T-cell (primary cell): ENCODE results near the gene QSER1. TPM values are rescaled to one million over a fixed set of nuclear protein-coding genes. Genes with fewer than 3 reads are reported as not detected.

Experiments
- ATAC-seq, 4 experiments: fragments of 200-7000 bp in 3 of 4; fragments of 150-1000 bp in 1 of 4; cut with Tn5 transposase; replicated peaks in 1 of 4; 1 replicate in 3 of 4; 2 replicates in 1 of 4; pipeline ENCODE4 v1.10.0; 2021; ENCODE audit warnings: moderate library complexity in 3 of 4, mild to moderate bottlenecking in 2 of 4, moderate number of reproducible peaks in 1 of 4
- CTCF ChIA-PET, 2 donors: fragments of 300-600 bp; sonication (Branson Sonifier 250); formaldehyde crosslinking; loops; one replicate each; lab custom pipeline; 2022; ENCODE audit warnings: antibody characterized with exemption in 2 of 2; lab: Charles Lee
- POLR2A ChIA-PET, 2 donors: fragments of 300-600 bp; sonication (Branson Sonifier 250); formaldehyde crosslinking; loops; one replicate each; lab custom pipeline; 2022; ENCODE audit warnings: antibody characterized with exemption in 2 of 2; lab: Charles Lee
- DNase-seq, 35 experiments: peaks; one replicate each; pipeline versions ENCODE4 v3.0.0 to v3.0.0-alpha.2; 2013 to 2023
- H3K27ac ChIP-seq: one replicate; pipeline ENCODE4 v1.5.1; 2013; ENCODE audit warnings: low read length
- H3K27me3 ChIP-seq, 2 experiments: replicated peaks in 1 of 2; 1 replicate in 1 of 2; 2 replicates in 1 of 2; pipeline versions ENCODE4 v1.6.1 to v1.7.0; 2013; ENCODE audit warnings: low read length in 1 of 2, mixed read lengths in 1 of 2; ENCODE audit not compliant: control insufficient read depth in 2 of 2, insufficient read depth in 2 of 2; ENCODE audit errors: extremely low read depth in 1 of 2
- H3K36me3 ChIP-seq, 2 donors: 1 replicate in 1 of 2; 2 replicates in 1 of 2; pipeline versions ENCODE4 v1.6.1 to v1.7.0; 2013; ENCODE audit warnings: low read length in 1 of 2; ENCODE audit not compliant: control insufficient read depth in 2 of 2, insufficient read depth in 1 of 2; ENCODE audit errors: extremely low read depth in 1 of 2
- H3K4me1 ChIP-seq, 2 experiments: 1 replicate in 1 of 2; 2 replicates in 1 of 2; pipeline versions ENCODE4 v1.6.1 to v1.7.0; 2013; ENCODE audit warnings: low read length in 2 of 2, mixed read lengths in 1 of 2; ENCODE audit not compliant: insufficient read depth in 2 of 2, control insufficient read depth in 1 of 2; ENCODE audit errors: extremely low read depth in 1 of 2
- H3K4me3 ChIP-seq, 2 donors: 1 replicate in 1 of 2; 2 replicates in 1 of 2; pipeline versions ENCODE4 v1.5.1 to v1.7.0; 2013; ENCODE audit warnings: mild to moderate bottlenecking in 2 of 2, low read length in 1 of 2, moderate library complexity in 1 of 2; ENCODE audit not compliant: control insufficient read depth in 1 of 2; ENCODE audit errors: extremely low read depth in 1 of 2
- H3K9me3 ChIP-seq: 2 replicates; pipeline ENCODE4 v1.7.0; 2013
- H3K27ac Mint-ChIP-seq, 2 donors: one replicate each; pipeline ENCODE4 v1.8.0; 2020 to 2021; ENCODE audit warnings: mild to moderate bottlenecking in 2 of 2, mixed read lengths in 2 of 2
- H3K27me3 Mint-ChIP-seq, 2 donors: one replicate each; pipeline ENCODE4 v1.8.0; 2021 to 2022; ENCODE audit warnings: mixed read lengths in 2 of 2
- H3K36me3 Mint-ChIP-seq: one replicate; pipeline ENCODE4 v1.8.0; 2021; ENCODE audit warnings: mixed read lengths
- H3K4me1 Mint-ChIP-seq, 3 donors: one replicate each; pipeline ENCODE4 v1.8.0; 2020 to 2022; ENCODE audit warnings: mixed read lengths in 3 of 3, mild to moderate bottlenecking in 1 of 3
- H3K4me3 Mint-ChIP-seq, 3 donors: one replicate each; pipeline ENCODE4 v1.8.0; 2020 to 2022; ENCODE audit warnings: mild to moderate bottlenecking in 3 of 3, mixed read lengths in 3 of 3, moderate library complexity in 3 of 3
- H3K9me3 Mint-ChIP-seq, 3 donors: one replicate each; pipeline ENCODE4 v1.8.0; 2020 to 2022; ENCODE audit warnings: mixed read lengths in 3 of 3
- WGBS: methylation state at CpG from one replicate; pipeline ENCODE4 v1.1.5; 2013; ENCODE audit warnings: missing lambda C conversion rate; ENCODE audit not compliant: insufficient coverage; 5-methylcytosine and 5-hydroxymethylcytosine counted together
- total RNA-seq, 35 experiments: library from RNA in 6 of 35; stranded (reverse) in 6 of 35; fragments of 120-200 nt in 1 of 35; gene quantifications; one replicate each; pipeline versions ENCODE4 v1.2.1 to v1.2.4 and lab custom pipeline; 2013 to 2026

The QSER1 gene
- total RNA-seq, 5 donors from 2014 or later (not counting 1 experiment from before 2014, with no cell fraction given), result 11.9 to 14.1 (median 13.5) TPM

DNA sequence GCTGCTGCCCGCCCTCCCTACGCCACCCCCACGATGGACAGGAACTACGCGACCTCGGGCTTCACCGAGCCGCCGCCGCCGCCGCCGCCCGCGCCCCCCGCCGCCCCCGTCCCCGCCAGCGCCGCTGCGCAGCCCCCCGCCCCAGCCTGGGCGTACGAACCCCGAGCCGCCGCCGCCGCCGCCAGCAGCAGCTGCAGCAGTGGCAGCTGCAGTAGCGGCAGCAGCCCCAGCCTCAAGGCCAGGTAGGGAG, 407 bp downstream of the QSER1 start:
- Histone ChIP-seq H3K27me3 (peaks cover 0 to 4% of the 10 kb centered on the region in 2 experiments), H3K4me1 (peaks cover 14% of the 10 kb centered on the region in 2 experiments), H3K27ac (no peak overlapping the region), H3K9me3 (no peaks in the 10 kb centered on the region), H3K4me3 (peak overlapping the region; percentile 73 to 90), H3K36me3 (no peaks in the 10 kb centered on the region)
- H3K27ac Mint-ChIP-seq, result no peak overlapping the region
- peak in 13 of 35 experiments; percentile 22 to 63 (median 49) for DNase-seq
- POLR2A ChIA-PET, result interaction anchor here in 1 of 2 donors (0.6 kb wide), 1 partner anchor 17 kb away, joined by 3 read pairs; no protein-coding TSS in a partner anchor
- H3K36me3 Mint-ChIP-seq, result no peaks in the 10 kb centered on the region
- peak overlapping the region; percentile 90 to 93 (median 91) for H3K4me3 Mint-ChIP-seq
- no peak for ATAC-seq
- 0% methylated on average over 15 of the region's 32 CpGs for WGBS
- H3K27me3 Mint-ChIP-seq, result no peaks in the 10 kb centered on the region
- no peaks in the 10 kb centered on the region for H3K9me3 Mint-ChIP-seq
- CTCF ChIA-PET, result interaction anchor here in 1 of 2 donors (0.6 to 1.0 kb wide), 2 partner anchors 364 to 382 kb away, joined by 4 read pairs; partner anchors contain the start of gene HIPK3
- H3K4me1 Mint-ChIP-seq, result peaks cover 32 to 39% (median 35%) of the 10 kb centered on the region in 3 donors

DNA sequence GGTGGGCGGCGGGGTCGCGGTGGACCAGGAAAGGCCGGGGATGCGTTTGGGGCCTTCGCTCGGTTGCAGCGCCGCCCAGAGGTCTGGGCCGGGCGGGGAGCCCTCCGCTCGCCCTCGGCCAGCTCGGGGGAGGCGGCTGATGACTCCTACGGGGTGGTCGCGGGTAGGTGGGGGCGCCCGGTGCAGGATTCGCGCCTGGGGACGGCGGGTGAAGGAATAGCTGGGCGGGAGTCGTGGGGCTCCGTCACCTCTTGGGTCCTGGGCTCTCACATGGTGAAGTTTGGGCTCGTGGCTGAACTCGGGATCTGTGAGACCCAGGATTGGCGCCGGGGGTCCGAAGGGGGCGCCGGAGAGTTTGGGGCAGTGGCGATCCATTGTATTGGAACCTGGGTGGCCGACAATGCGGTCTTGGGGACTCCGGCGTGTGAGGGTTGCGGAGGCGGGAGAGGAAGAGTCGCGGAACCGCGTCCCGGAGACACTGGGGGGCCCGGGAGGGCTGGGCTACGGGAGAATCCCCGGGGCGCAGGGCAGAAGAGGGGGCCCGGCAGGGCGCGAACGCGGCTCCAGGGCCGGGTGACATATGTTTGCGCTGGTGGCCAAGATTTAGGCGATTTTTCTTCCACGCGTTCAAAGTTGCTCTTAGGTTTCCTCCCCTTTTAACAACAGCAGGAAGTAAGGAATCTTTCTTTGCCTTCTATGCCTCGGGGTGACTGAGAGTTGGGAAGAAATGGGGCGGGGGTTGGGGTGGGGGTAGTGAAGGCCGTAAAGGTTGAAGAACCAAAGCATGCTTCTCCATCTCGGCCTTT, 935 bp downstream of the QSER1 start:
- Mint-ChIP-seq H3K27ac (peak overlapping the region; percentile 73 to 83), H3K4me3 (peak overlapping the region; percentile 90 to 93 (median 91)), H3K4me1 (peaks cover 33 to 39% (median 37%) of the 10 kb centered on the region in 3 donors), H3K36me3 (no peaks in the 10 kb centered on the region), H3K27me3 (no peaks in the 10 kb centered on the region), H3K9me3 (no peaks in the 10 kb centered on the region)
- peak overlapping the region; percentile 38 for H3K27ac ChIP-seq
- peaks cover 14% of the 10 kb centered on the region in 2 experiments for H3K4me1 ChIP-seq
- POLR2A ChIA-PET, result no interaction called here
- H3K27me3 ChIP-seq, result peaks cover 0 to 4% of the 10 kb centered on the region in 2 experiments
- no peaks in the 10 kb centered on the region for H3K9me3 ChIP-seq
- DNase-seq (peak in 22 of 35 experiments; percentile 3 to 70 (median 44)), ATAC-seq (peak; percentile 51 to 53 (median 52))
- CTCF ChIA-PET, result interaction anchor here (0.6 to 1.2 kb wide), 5 partner anchors 15 to 381 kb away, joined by 3 to 5 read pairs (median 4); partner anchors contain the start of gene HIPK3 (in 1 of the 2)
- WGBS, result under 1% methylated on average over 56 of the region's 66 CpGs
- no peaks in the 10 kb centered on the region for H3K36me3 ChIP-seq
- H3K4me3 ChIP-seq, result peak overlapping the region; percentile 73 to 90

DNA sequence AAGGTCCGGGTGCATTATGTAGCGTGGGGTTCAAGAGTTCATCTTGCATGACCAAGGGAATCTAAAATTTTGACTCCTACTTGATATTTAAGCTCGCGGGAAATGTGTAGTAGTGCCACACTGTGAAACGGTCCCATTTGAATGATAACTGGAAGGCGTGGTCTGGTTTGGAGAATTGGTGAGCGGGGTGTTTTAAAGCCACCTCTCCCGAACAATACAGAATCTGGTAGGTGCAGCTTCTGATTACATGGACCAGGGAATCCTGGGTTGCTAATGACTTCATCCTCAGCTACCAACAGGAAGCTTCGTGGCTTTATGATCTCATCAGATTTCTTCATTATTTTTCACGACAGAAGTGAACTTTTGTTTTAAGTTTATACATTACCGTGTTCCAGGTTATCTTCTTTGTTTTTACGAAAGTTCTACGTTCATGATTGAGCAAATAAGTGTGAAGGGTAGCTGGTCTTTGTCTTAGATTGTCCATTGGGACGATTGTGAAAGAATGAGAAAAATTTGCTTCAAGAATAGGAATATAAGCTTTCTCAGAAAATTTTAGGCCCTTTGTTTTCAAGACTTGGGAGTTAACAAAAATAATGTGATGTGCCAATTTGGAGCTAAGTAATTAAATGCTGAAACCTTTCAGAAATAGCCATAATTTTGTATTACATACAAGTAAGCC, 1.7 kb downstream of the QSER1 start:
- H3K9me3 ChIP-seq, result no peaks in the 10 kb centered on the region
- Mint-ChIP-seq H3K27ac (peak overlapping the region; percentile 13 to 17), H3K9me3 (no peaks in the 10 kb centered on the region), H3K36me3 (no peaks in the 10 kb centered on the region), H3K4me3 (peak overlapping the region; percentile 90 to 93 (median 91)), H3K27me3 (no peaks in the 10 kb centered on the region), H3K4me1 (peaks cover 35 to 44% (median 43%) of the 10 kb centered on the region in 3 donors)
- no peak for ATAC-seq
- DNase-seq, result peak in 15 of 35 experiments; percentile 1 to 62 (median 10)
- WGBS, result 37% methylated on average over 6 of the region's 14 CpGs
- H3K27ac ChIP-seq, result no peak overlapping the region
- H3K4me3 ChIP-seq, result peak overlapping the region; percentile 73 to 90
- CTCF ChIA-PET, result interaction anchor here (0.6 to 1.2 kb wide), 4 partner anchors 15 to 175 kb away, joined by 3 to 5 read pairs (median 3); no protein-coding TSS in a partner anchor
- peaks cover 0 to 4% of the 10 kb centered on the region in 2 experiments for H3K27me3 ChIP-seq
- peaks cover 14 to 16% of the 10 kb centered on the region in 2 experiments for H3K4me1 ChIP-seq
- POLR2A ChIA-PET, result no interaction called here
- H3K36me3 ChIP-seq, result peaks cover 0 to under 1% of the 10 kb centered on the region in 2 donors

DNA sequence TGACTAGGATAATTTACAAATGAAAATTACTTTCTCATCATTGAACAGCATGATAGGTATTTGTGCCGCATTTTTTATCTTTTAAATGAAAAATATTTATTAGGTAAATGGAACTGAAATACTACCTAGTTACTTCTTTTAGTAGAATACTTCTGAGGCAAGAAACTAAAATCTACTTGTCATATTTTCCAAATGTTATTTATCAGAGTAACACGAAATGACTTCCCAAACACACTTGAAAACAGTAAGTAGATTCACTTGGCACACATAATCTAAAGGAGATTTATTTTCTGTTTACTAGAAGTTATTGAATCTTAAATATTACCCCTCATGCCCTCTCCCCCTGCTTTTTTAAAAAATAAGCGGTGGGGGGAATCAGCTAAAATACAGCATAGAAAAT, 2.3 kb downstream of the QSER1 start:
- H3K27me3 ChIP-seq, result peaks cover 0 to 4% of the 10 kb centered on the region in 2 experiments
- ChIA-PET CTCF (interaction anchor here (0.7 to 1.2 kb wide), 6 partner anchors 8 to 174 kb away, joined by 3 read pairs; no protein-coding TSS in a partner anchor), POLR2A (no interaction called here)
- Mint-ChIP-seq H3K4me1 (peaks cover 39 to 51% (median 49%) of the 10 kb centered on the region in 3 donors), H3K36me3 (no peaks in the 10 kb centered on the region), H3K4me3 (peak overlapping the region; percentile 31 to 91 (median 90)), H3K27me3 (no peaks in the 10 kb centered on the region), H3K9me3 (no peaks in the 10 kb centered on the region), H3K27ac (no peak overlapping the region)
- ATAC-seq, result no peak
- no peak overlapping the region for H3K4me3 ChIP-seq
- peaks cover 0 to 2% of the 10 kb centered on the region in 2 donors for H3K36me3 ChIP-seq
- H3K4me1 ChIP-seq, result peaks cover 14 to 16% of the 10 kb centered on the region in 2 experiments
- H3K27ac ChIP-seq, result no peak overlapping the region
- H3K9me3 ChIP-seq, result no peaks in the 10 kb centered on the region
- no CpG with 5 or more reads among the region's 3 CpGs for WGBS
- no peak for DNase-seq

DNA sequence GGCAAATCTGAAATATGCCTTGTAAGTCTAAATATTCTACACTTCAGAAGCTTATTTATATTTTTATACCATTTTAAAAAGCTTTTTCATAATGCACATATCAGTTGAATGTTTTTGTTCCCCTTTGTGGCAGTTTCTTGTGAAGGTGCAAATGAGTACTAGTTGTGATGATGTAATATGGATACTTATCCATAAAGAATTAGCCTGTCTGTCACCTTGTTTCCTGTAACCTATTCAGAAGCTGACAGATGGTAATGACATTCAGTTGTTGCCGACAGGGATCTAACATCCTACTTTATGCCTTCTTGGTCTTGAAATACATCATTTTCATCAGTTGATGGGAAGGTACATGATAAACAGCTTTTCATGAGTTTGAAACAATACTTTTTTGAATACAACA, 2.9 kb downstream of the QSER1 start:
- no peak for DNase-seq
- Histone ChIP-seq H3K27ac (no peak overlapping the region), H3K4me3 (no peak overlapping the region), H3K9me3 (no peaks in the 10 kb centered on the region), H3K4me1 (peaks cover 14 to 16% of the 10 kb centered on the region in 2 experiments), H3K36me3 (peaks cover 0 to 2% of the 10 kb centered on the region in 2 donors), H3K27me3 (peaks cover 0 to 4% of the 10 kb centered on the region in 2 experiments)
- POLR2A ChIA-PET, result no interaction called here
- Mint-ChIP-seq H3K36me3 (peaks cover under 1% of the 10 kb centered on the region), H3K4me1 (peaks cover 40 to 55% (median 52%) of the 10 kb centered on the region in 3 donors), H3K9me3 (no peaks in the 10 kb centered on the region), H3K27ac (no peak overlapping the region), H3K27me3 (no peaks in the 10 kb centered on the region), H3K4me3 (peak overlapping the region in 1 of 3 donors; percentile 24)
- no peak for ATAC-seq
- WGBS, result no CpG with 5 or more reads among the region's 1 CpG
- CTCF ChIA-PET, result interaction anchor here (0.6 to 0.9 kb wide), 4 partner anchors 9 to 265 kb away, joined by 3 read pairs; no protein-coding TSS in a partner anchor

DNA sequence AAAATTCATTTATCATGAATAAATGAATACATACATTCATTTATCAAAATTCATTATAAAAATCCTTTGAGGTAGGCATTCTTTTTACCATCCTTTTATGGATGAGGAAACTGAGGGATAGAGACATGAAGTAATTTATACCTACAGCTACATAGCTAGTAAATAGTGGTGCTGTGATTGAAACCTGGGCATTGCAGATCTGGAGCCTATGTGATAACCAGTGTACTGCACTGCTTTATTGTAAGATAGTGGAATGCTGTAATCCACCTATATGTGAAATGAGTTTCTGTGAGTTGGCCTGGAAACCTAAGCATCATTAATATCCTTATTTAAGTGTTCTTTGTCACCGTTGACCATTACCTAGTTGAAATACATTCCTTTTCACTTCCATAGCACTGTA, 4.5 kb downstream of the QSER1 start:
- ATAC-seq (no peak), DNase-seq (no peak)
- peaks cover 4% of the 10 kb centered on the region for H3K36me3 Mint-ChIP-seq
- H3K4me1 ChIP-seq, result peaks cover 12% of the 10 kb centered on the region in 2 experiments
- H3K9me3 Mint-ChIP-seq, result no peaks in the 10 kb centered on the region
- no peaks in the 10 kb centered on the region for H3K27me3 Mint-ChIP-seq
- H3K4me3 Mint-ChIP-seq, result no peak overlapping the region
- peaks cover 0 to 4% of the 10 kb centered on the region in 2 experiments for H3K27me3 ChIP-seq
- H3K4me3 ChIP-seq, result no peak overlapping the region
- H3K27ac Mint-ChIP-seq, result no peak overlapping the region
- WGBS, result 100% methylated on average over 1 of the region's 1 CpG
- H3K27ac ChIP-seq, result no peak overlapping the region
- H3K9me3 ChIP-seq, result no peaks in the 10 kb centered on the region
- CTCF ChIA-PET, result no interaction called here
- H3K4me1 Mint-ChIP-seq, result peaks cover 50 to 58% (median 51%) of the 10 kb centered on the region in 3 donors
- POLR2A ChIA-PET, result interaction anchor here in 1 of 2 donors (0.6 kb wide), 1 partner anchor 83 kb away, joined by 5 read pairs; no protein-coding TSS in a partner anchor
- H3K36me3 ChIP-seq, result peaks cover 0 to 2% of the 10 kb centered on the region in 2 donors
